ENCODE data around the gene GPC5. TPM values are rescaled to one million over a fixed set of nuclear protein-coding genes. Genes with fewer than 3 reads are reported as not detected.

The GPC5 gene
- total and polyA plus RNA-seq, 2 of the 8 experiments (the other 6 are each of a cell fraction or from before 2014, with no cell fraction given) = 0.20 to 0.39 TPM

DNA sequence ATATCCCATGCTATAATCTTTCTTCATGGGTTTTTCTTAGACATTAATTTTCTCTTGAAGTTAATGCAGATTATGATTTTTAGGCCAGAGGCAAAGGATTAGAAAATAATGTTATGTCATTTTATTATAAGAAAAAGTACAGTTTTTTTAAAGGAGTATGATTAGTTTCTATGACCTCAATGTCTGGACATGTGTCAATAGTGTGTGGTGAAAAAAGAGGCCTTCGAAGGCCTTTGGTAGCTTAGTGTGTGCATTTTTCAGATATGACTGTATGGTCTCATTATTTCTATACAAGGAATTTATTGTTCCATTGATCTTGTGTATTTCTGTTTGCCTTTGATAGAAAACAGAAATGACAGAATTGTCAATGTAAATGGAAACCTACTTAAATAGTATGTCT is 195.6 kb downstream of the GPC5 start:
- Histone ChIP-seq H3K4me2 (ENCODE audit: insufficient read depth in 1 of 2, low read depth in 2 of 2, low read length in 2 of 2) (no peak overlapping the region), H3K23me2 (ENCODE audit: low read depth, low read length) (no peaks in the 10 kb centered on the region), H3K9ac (replicated peaks in 1 of 4; ENCODE audit: extremely low read depth in 1 of 4, low read depth in 3 of 4, low read length in 3 of 4) (no peak overlapping the region), H2BK20ac (ENCODE audit: low read length) (no peak overlapping the region), H2BK12ac (ENCODE audit: low read depth, low read length) (no peak overlapping the region), H4K5ac (ENCODE audit: insufficient read length, low read depth, low read length) (no peak overlapping the region), H3K27ac (ENCODE audit: low read depth, low read length) (no peak overlapping the region), H3K56ac (replicated peaks; ENCODE audit: insufficient read length, low read depth, low read length) (no peak overlapping the region), H3K36me3 (ENCODE audit: control insufficient read depth in 2 of 4, insufficient read depth in 4 of 4, low read length in 3 of 4) (no peaks in the 10 kb centered on the region), H3K14ac (ENCODE audit: insufficient read length) (no peak overlapping the region), H3K18ac (ENCODE audit: extremely low read depth, low read length) (no peak overlapping the region), H3K4me1 (replicated peaks in 1 of 4; ENCODE audit: control insufficient read depth in 3 of 4, insufficient read depth in 4 of 4, low read length in 3 of 4) (no peaks in the 10 kb centered on the region), H3K4ac (replicated peaks; ENCODE audit: insufficient read length, low read depth, low read length) (no peak overlapping the region), H3K79me1 (ENCODE audit: low read depth, low read length) (no peaks in the 10 kb centered on the region), H2AK5ac (ENCODE audit: low read depth, low read length) (no peak overlapping the region), H3K9me3 (ENCODE audit: insufficient read depth in 2 of 2, low read depth in 1 of 2, low read length in 1 of 2) (no peaks in the 10 kb centered on the region), H4K91ac (replicated peaks; ENCODE audit: insufficient read length, low read length) (no peak overlapping the region), H2AFZ (ENCODE audit: low read length) (no peak overlapping the region), H4K8ac (ENCODE audit: extremely low read depth, insufficient read depth, low read length) (no peak overlapping the region), H3K27me3 (replicated peaks in 1 of 4; ENCODE audit: control insufficient read depth in 3 of 4, extremely low read depth in 1 of 4, insufficient read depth in 3 of 4, low read length in 3 of 4) (no peaks in the 10 kb centered on the region), H2BK5ac (ENCODE audit: low read depth, low read length) (no peak overlapping the region), H3K4me3 (ENCODE audit: extremely low read depth in 1 of 4, insufficient read depth in 2 of 4, low read depth in 3 of 4, low read length in 4 of 4) (no peak overlapping the region), H4K20me1 (replicated peaks in 1 of 2; ENCODE audit: control insufficient read depth in 1 of 2, insufficient read depth in 2 of 2, low read length in 2 of 2) (no peaks in the 10 kb centered on the region), H2BK120ac (replicated peaks; ENCODE audit: low read depth, low read length) (no peak overlapping the region), H3K79me2 (ENCODE audit: control insufficient read depth in 1 of 2, insufficient read depth in 2 of 2, low read length in 2 of 2) (no peaks in the 10 kb centered on the region), H3K23ac (ENCODE audit: insufficient read length) (no peak overlapping the region), H2BK15ac (ENCODE audit: low read length) (no peak overlapping the region)
- TF ChIP-seq RFX5 (IDR thresholded peaks at IDR 0.05; ENCODE audit: borderline replicate concordance, low read depth, low read length) = no peak
- TF ChIP-seq TAF7 (optimal IDR thresholded peaks at IDR 0.05; ENCODE audit: borderline replicate concordance, low read depth, low read length) = no peak
- no peak for DNase-seq (ENCODE audit: low read depth in 1 of 2, low spot score in 2 of 2)
- ChIA-PET CTCF (ENCODE audit: partially characterized antibody) (interaction anchor here (0.6 to 2.3 kb wide), 2 partner anchors 17 to 137 kb away, joined by 3 to 11 read pairs; no protein-coding TSS in a partner anchor), POLR2A (ENCODE audit: partially characterized antibody) (no interaction called here)
- 67% methylated on average over 1 of the region's 1 CpG; no CpG with 5 or more reads in 1 of the 2 experiments for WGBS, 2 experiments (ENCODE audit: extremely low coverage in 1 of 2, insufficient coverage in 1 of 2, insufficient read length in 1 of 2, insufficient replicate concordance in 2 of 2, low coverage in 1 of 2, low lambda C conversion rate in 2 of 2, missing lambda C conversion rate in 1 of 2)
- no peak for FAIRE-seq

Data from H1 (cell line).